HCT116 (cell line): ENCODE measurements around the gene TRIM41. TPM values are rescaled to one million over a fixed set of nuclear protein-coding genes. Genes with fewer than 3 reads are reported as not detected.
A peak's percentile ranks its signal among the peaks of the same experiment; 100 is the strongest.

Source experiments
- ATAC-seq: fragments of 200-7000 bp; cut with Tn5 transposase; 2 replicates; pipeline ENCODE4 v1.9.1; 2020; ENCODE audit warnings: mild to moderate bottlenecking, moderate library complexity
- BruUV-seq: library from RNA; stranded (reverse); fragments of 400-500 nt; replicated peaks from 2 replicates; lab custom pipeline; 2021; lab: Mats Ljungman, UMichigan
- CTCF ChIA-PET: fragments of 300-600 bp; sonication (Branson Sonifier 250); formaldehyde crosslinking; loops from one replicate; lab custom pipeline; 2021; ENCODE audit warnings: antibody characterized with exemption; lab: Charles Lee
- POLR2A ChIA-PET: fragments of 300-600, 350-600 bp; sonication (Branson Sonifier 250); formaldehyde crosslinking; loops from one replicate; lab custom pipeline; 2021; ENCODE audit warnings: antibody characterized with exemption; lab: Charles Lee
- RAD21 ChIA-PET, 2 experiments: fragments of 300-600 bp; sonication (Branson Sonifier 250); formaldehyde crosslinking; loops; one replicate each; lab custom pipeline; 2023; ENCODE audit warnings: low total read pairs in 2 of 2; ENCODE audit not compliant: uncharacterized antibody in 2 of 2, unreplicated experiment in 2 of 2, low non-redundant PET in 1 of 2; lab: Charles Lee
- DNase-seq: peaks from one replicate; pipeline ENCODE4 v3.0.0-alpha.2; 2010; ENCODE audit warnings: low read depth, low spot score
- H2AFZ ChIP-seq: fragments of 200-600 bp; shearing (Covaris generic), sonication (generic); 2 replicates; pipeline ENCODE4 v1.6.1; 2017; ENCODE audit warnings: low read depth, mixed run types, mixed read lengths, antibody characterized with exemption, low read length; ENCODE audit not compliant: poor library complexity, severe bottlenecking
- H3K27ac ChIP-seq: 2 replicates; pipeline ENCODE4 v1.5.1; 2012; ENCODE audit warnings: low read depth, low read length
- H3K27me3 ChIP-seq: fragments of 200-600 bp; sonication (generic); 2 replicates; pipeline ENCODE4 v1.6.1; 2016; ENCODE audit warnings: mixed run types, low read length, mixed read lengths; ENCODE audit not compliant: insufficient read depth
- H3K36me3 ChIP-seq, 2 experiments: fragments of 200-500 bp in 1 of 2; fragments of 200-600 bp in 1 of 2; sonication (Bioruptor generic) in 1 of 2; sonication (generic) in 1 of 2; 2 replicates each; pipeline versions ENCODE4 v1.5.1 to v1.6.1; 2014 to 2016; ENCODE audit warnings: low read length in 2 of 2, inconsistent platforms in 1 of 2, mixed read lengths in 1 of 2, mixed run types in 1 of 2; ENCODE audit not compliant: insufficient read depth in 2 of 2, control insufficient read depth in 1 of 2
- H3K4me1 ChIP-seq, 2 experiments: fragments of 200-600 bp in 1 of 2; sonication (generic) in 1 of 2; 2 replicates each; pipeline versions ENCODE4 v1.5.1 to v1.6.1; 2012 to 2017; ENCODE audit warnings: low read length in 2 of 2, inconsistent platforms in 1 of 2, mild to moderate bottlenecking in 1 of 2, mixed read lengths in 1 of 2, mixed run types in 1 of 2, moderate library complexity in 1 of 2; ENCODE audit not compliant: insufficient read depth in 2 of 2, control insufficient read depth in 1 of 2
- H3K4me2 ChIP-seq: fragments of 200-600 bp; sonication (generic); 2 replicates; pipeline ENCODE4 v1.6.1; 2017; ENCODE audit warnings: mixed run types, low read length, mixed read lengths
- H3K4me3 ChIP-seq, 2 experiments: fragments of 200-600 bp in 1 of 2; sonication (generic) in 1 of 2; replicated peaks in 1 of 2; 2 replicates each; pipeline ENCODE4 v1.5.1; 2011 to 2016; ENCODE audit warnings: low read length in 2 of 2, control low read depth in 1 of 2, low read depth in 1 of 2, mild to moderate bottlenecking in 1 of 2, mixed read lengths in 1 of 2, mixed run types in 1 of 2
- H3K79me2 ChIP-seq: fragments of 200-600 bp; sonication (generic); 2 replicates; pipeline ENCODE4 v1.6.1; 2017; ENCODE audit warnings: mild to moderate bottlenecking, mixed run types, low read length, moderate library complexity, mixed read lengths; ENCODE audit not compliant: insufficient read depth
- H3K9ac ChIP-seq: fragments of 200-600 bp; sonication (generic); 2 replicates; pipeline ENCODE4 v1.6.1; 2016; ENCODE audit warnings: low read length, mixed read lengths
- H3K9me2 ChIP-seq: fragments of 200-600 bp; sonication (generic), shearing (Covaris generic); 2 replicates; pipeline ENCODE4 v1.6.1; 2017; ENCODE audit warnings: mixed run types, mild to moderate bottlenecking, moderate library complexity; ENCODE audit not compliant: insufficient read depth
- H3K9me3 ChIP-seq, 2 experiments: fragments of 200-500 bp in 1 of 2; fragments of 200-600 bp in 1 of 2; sonication (Bioruptor generic) in 1 of 2; sonication (generic) in 1 of 2; 2 replicates each; pipeline ENCODE4 v1.6.1; 2014 to 2017; ENCODE audit warnings: low read length in 2 of 2, mixed read lengths in 2 of 2, inconsistent platforms in 1 of 2, low read depth in 1 of 2, mild to moderate bottlenecking in 1 of 2, mixed run types in 1 of 2, moderate library complexity in 1 of 2; ENCODE audit not compliant: control insufficient read depth in 1 of 2, insufficient read depth in 1 of 2
- H4K20me1 ChIP-seq: fragments of 200-600 bp; sonication (generic), shearing (Covaris generic); 2 replicates; pipeline ENCODE4 v1.6.1; 2017; ENCODE audit warnings: mixed run types, mild to moderate bottlenecking, moderate library complexity; ENCODE audit not compliant: insufficient read depth
- POLR2A ChIP-seq: IDR thresholded peaks from 2 replicates; pipeline ENCODE4 v1.7.0; 2011; ENCODE audit warnings: borderline replicate concordance; ENCODE audit not compliant: insufficient read depth, insufficient read length; ENCODE audit errors: extremely low read depth
- POLR2AphosphoS5 ChIP-seq: IDR thresholded peaks from 2 replicates; pipeline ENCODE4 v1.6.1; 2011; ENCODE audit warnings: mild to moderate bottlenecking, low read depth, low read length, moderate library complexity
- SRF ChIP-seq: IDR thresholded peaks from 2 replicates; pipeline ENCODE4 v1.6.1; 2012; ENCODE audit warnings: low read depth
- ZFX ChIP-seq: fragments of 450-650 bp; IDR thresholded peaks from 2 replicates; pipeline ENCODE4 v1.6.1; 2017
- ZNF274 ChIP-seq: fragments of 200-500 bp; sonication (Bioruptor generic); IDR thresholded peaks from 2 replicates; pipeline ENCODE4 v1.6.1; 2014; ENCODE audit warnings: mild to moderate bottlenecking, low read depth, low read length, inconsistent platforms
- intact Hi-C: fragments of 100-400 bp; cut with micrococcal nuclease; formaldehyde crosslinking; loops from 2 replicates; pipeline ENCODE4 v1.10.0; 2022
- total RNA-seq: library from RNA; stranded (reverse); gene quantifications from one replicate; pipeline ENCODE4 v1.2.1, GENCODE V29; 2021; ENCODE audit not compliant: unreplicated experiment

Gene TRIM41
- total RNA-seq, 1 experiment from 2014 or later = 51.8 TPM

GRCh38 chr5:181192337-181193046 is 30.6 kb upstream of the TRIM41 start:
- RAD21 ChIA-PET = interaction anchor here (0.6 to 0.7 kb wide), 2 partner anchors 15 kb away, joined by 3 to 7 read pairs; no protein-coding TSS in a partner anchor
- TSS peak; percentile 78 for BruUV-seq
- Histone ChIP-seq H3K27me3 (no peaks in the 10 kb centered on the region), H3K9me3 (no peaks in the 10 kb centered on the region)
- ATAC-seq (no peak), DNase-seq (no peak)
- POLR2A ChIA-PET = interaction anchor here (0.6 to 2.4 kb wide), 8 partner anchors 10 to 52 kb away, joined by 3 to 41 read pairs (median 4); partner anchors contain the start of genes RACK1, TRIM41 and TRIM7
- TF ChIP-seq ZFX = 0 out of 2 replicates have a peak, but pooled peaks have one; percentile 33
- peak; percentile 47; the same call in 1 of the 2 replicates for TF ChIP-seq POLR2AphosphoS5
- TF ChIP-seq SRF = no peak
- TF ChIP-seq, all 23 proteins: peak for 2
- intact Hi-C loops = no loop called here
- Histone ChIP-seq H3K9me2 (no peaks in the 10 kb centered on the region), H2AFZ (no peak overlapping the region), H3K36me3 (no peaks in the 10 kb centered on the region), H3K4me3 (peak overlapping the region; percentile 74 to 92), H3K4me2 (peak overlapping the region; percentile 96), H3K9ac (peak overlapping the region; percentile 92), H3K27ac (peak overlapping the region; percentile 76), H3K4me1 (peaks cover 11 to 41% of the 10 kb centered on the region in 2 experiments), H3K79me2 (0 out of 2 replicates have a peak, but pooled peaks cover 6% of the 10 kb centered on the region), H4K20me1 (no peaks in the 10 kb centered on the region)
- CTCF ChIA-PET = interaction anchor here (0.9 to 1.1 kb wide), 3 partner anchors 12 to 25 kb away, joined by 3 to 6 read pairs (median 4); no protein-coding TSS in a partner anchor

GRCh38 chr5:181193656-181194055 is 29.4 kb upstream of the TRIM41 start:
- intact Hi-C loops = no loop called here
- Histone ChIP-seq H3K36me3 (no peaks in the 10 kb centered on the region), H3K27me3 (no peaks in the 10 kb centered on the region), H3K4me1 (peaks cover 11 to 32% of the 10 kb centered on the region in 2 experiments), H2AFZ (no peak overlapping the region), H3K4me3 (no peak overlapping the region), H4K20me1 (no peaks in the 10 kb centered on the region), H3K4me2 (no peak overlapping the region), H3K79me2 (0 out of 2 replicates have a peak, but pooled peaks cover 6% of the 10 kb centered on the region), H3K9me3 (no peaks in the 10 kb centered on the region), H3K27ac (0 out of 2 replicates have a peak overlapping the region, but pooled peaks have one; percentile 21), H3K9me2 (no peaks in the 10 kb centered on the region), H3K9ac (0 out of 2 replicates have a peak overlapping the region, but pooled peaks have one; percentile 92)
- RAD21 ChIA-PET = no interaction called here
- no TSS peak for BruUV-seq
- ATAC-seq (no peak), DNase-seq (no peak)
- POLR2A ChIA-PET = interaction anchor here (1.4 to 2.4 kb wide), 2 partner anchors 12 to 13 kb away, joined by 3 to 41 read pairs; partner anchors contain the start of gene TRIM7
- CTCF ChIA-PET = no interaction called here
- TF ChIP-seq ZNF274 (no peak), POLR2A (peak; percentile 10)
